Left colon (tissue), 2 donors: ENCODE data around the gene CAMK2N1. TPM values are rescaled to one million over a fixed set of nuclear protein-coding genes. Genes with fewer than 3 reads are reported as not detected.
"Not testable (repeated sequence)": the region's sequence is repeated elsewhere in the genome, so short reads cannot be mapped to it uniquely, and the experiment has no call there.

ENCODE experiments used
- ATAC-seq: fragments of 200-7000 bp; cut with Tn5 transposase; one replicate; pipeline ENCODE4 v1.9.1; 2020; ENCODE audit warnings: mild to moderate bottlenecking, moderate library complexity
- DNase-seq, 2 donors: peaks; one replicate each; pipeline ENCODE4 v3.0.0-alpha.2; 2020
- intact Hi-C, 2 donors: fragments of 100-400 bp; cut with DNase I in 1 of 2; cut with micrococcal nuclease in 1 of 2; formaldehyde crosslinking; loops; one replicate each; pipeline versions ENCODE4 v1.11.2 to v1.14.0; 2022; cut with DNase I, micrococcal nuclease
- total RNA-seq, 2 donors: library from RNA; stranded (reverse); fragmentation: NEBNext Ultra II Directional; extraction: Animal tissue kit (Norgen Biotek cat#: 25700); gene quantifications; one replicate each; pipeline ENCODE4 v1.2.1, GENCODE V29; 2021
- donor health status: DM: no; HTN: no; CAD: no.
- donor health status: DM: yes; HTN: yes; CAD: no.

CAMK2N1 gene
- total RNA-seq, 2 donors from 2014 or later, result 194 to 242 TPM

GRCh38 chr1:20499105-20499504 is 13.1 kb upstream of the CAMK2N1 start:
- intact Hi-C loops, result loop anchor here (5.0 to 10.0 kb wide), 2 partner anchors 582 to 584 kb away; no protein-coding TSS in a partner anchor
- no peak for DNase-seq
- ATAC-seq, result no peak

DNA sequence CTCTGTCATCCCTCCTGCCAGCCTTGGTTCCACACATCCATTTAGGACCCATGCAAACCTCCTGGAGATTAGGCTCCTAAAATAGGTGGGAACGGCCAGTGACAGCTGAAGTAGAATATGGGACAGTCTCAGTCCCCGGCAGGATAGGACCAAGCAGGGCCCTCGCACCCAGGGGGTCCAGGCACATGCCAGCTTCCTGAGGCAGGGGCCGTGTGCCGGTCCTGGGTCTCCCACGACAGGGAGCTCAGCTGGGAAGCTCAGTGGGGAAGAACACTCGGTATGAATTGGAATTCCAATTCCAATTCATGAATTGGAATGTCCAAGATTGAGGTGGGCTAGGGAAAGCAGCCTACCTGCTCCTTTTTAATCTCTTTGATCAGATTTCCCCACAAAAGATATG is 12.1 kb upstream of the CAMK2N1 start:
- intact Hi-C loops, result loop anchor here (5.0 to 10.0 kb wide), 2 partner anchors 581 to 583 kb away; no protein-coding TSS in a partner anchor
- no peak for DNase-seq
- ATAC-seq, result no peak

- intact Hi-C loops, result loop anchor here (2.0 to 10.0 kb wide), 3 partner anchors 283 to 583 kb away; no protein-coding TSS in a partner anchor
- ATAC-seq (no peak), DNase-seq (no peak)
These were observed 11.5 kb upstream of the CAMK2N1 start for GRCh38 chr1:20497506-20497905.

- not testable (repeated sequence) for DNase-seq, ATAC-seq
- intact Hi-C loops, result loop anchor here (2.0 to 10.0 kb wide), 3 partner anchors 282 to 582 kb away; no protein-coding TSS in a partner anchor
These were observed 10.8 kb upstream of the CAMK2N1 start for GRCh38 chr1:20496725-20497383.

GRCh38 chr1:20496241-20496661 is 10.2 kb upstream of the CAMK2N1 start:
- ATAC-seq (no peak), DNase-seq (no peak)
- intact Hi-C loops, result loop anchor here (2.0 to 10.0 kb wide), 3 partner anchors 281 to 581 kb away; no protein-coding TSS in a partner anchor

DNA sequence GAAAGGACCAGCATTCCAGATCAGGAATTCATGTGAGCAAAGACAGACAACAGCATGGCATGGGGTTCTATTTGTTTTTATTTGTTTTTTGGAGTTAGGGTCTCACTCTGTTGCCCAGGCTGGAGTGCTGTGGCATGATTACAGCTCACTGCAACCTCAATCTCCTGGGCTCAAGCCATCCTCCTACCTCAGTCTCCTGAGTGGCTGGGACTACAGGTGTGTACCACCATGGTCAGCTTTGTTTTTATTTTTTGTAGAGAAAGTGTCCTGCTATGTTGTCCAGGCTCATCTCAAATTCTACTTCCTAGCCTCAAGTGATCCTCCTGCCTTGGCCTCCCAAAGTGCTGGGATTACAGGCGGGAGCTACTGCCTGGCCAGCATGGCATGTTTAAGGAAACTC is 9.7 kb upstream of the CAMK2N1 start:
- intact Hi-C loops, result loop anchor here (2.0 to 10.0 kb wide), 3 partner anchors 281 to 581 kb away; no protein-coding TSS in a partner anchor
- ATAC-seq, result no peak
- DNase-seq, result no peak

- DNase-seq (no peak), ATAC-seq (no peak)
- intact Hi-C loops, result loop anchor here (5.0 to 10.0 kb wide), 3 partner anchors 127 to 580 kb away; no protein-coding TSS in a partner anchor
These were observed 8.8 kb upstream of the CAMK2N1 start for GRCh38 chr1:20494609-20495311.

DNA sequence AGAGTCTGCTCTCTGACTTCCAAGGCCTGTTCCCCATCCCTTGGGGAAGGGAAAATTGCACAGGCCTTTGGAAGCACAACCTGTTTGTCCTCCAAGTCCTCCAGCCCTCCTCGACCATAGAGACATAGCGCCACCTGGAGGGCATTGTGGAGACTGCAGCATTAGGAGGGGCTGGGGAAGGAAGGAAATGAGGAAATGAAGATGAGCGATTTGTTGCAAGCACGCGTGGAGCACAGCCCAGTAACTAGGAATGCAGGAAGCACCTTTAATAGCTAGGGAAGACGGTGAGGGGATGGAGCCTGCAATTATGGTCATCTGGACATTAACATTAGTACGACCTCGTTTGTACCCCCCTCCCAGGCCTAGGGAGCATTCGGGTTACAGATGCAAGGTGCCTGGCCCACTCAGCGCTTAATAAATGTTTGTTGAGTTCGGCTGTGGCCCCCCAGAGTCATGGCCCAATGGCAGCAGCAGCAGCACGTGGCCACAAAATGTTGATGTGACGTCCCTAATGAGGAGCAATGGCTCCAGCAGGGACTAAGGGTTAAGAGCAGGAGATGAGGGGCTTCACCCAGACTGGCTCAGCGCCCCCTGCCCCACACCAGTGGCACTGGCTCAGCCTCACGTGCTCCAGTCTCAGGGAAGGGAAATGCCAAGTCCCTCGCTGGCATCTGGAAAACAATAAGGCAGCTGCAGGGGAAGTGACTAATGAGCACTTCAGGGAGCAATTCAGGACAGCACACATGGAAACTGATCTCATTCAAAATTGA is 8.0 kb upstream of the CAMK2N1 start:
- intact Hi-C loops, result loop anchor here (5.0 to 10.0 kb wide), 2 partner anchors 127 to 579 kb away; no protein-coding TSS in a partner anchor
- ATAC-seq, result peak; percentile 85

GRCh38 chr1:20493309-20493708 is 7.3 kb upstream of the CAMK2N1 start:
- intact Hi-C loops, result loop anchor here (5.0 to 10.0 kb wide), 2 partner anchors 126 to 579 kb away; no protein-coding TSS in a partner anchor
- ATAC-seq, result no peak

More for the DNA sequence above, 8.0 kb upstream of the CAMK2N1 start:
- DNase-seq, result peak; percentile 77 to 90

GRCh38 chr1:20492751-20493150 is 6.7 kb upstream of the CAMK2N1 start:
- intact Hi-C loops, result loop anchor here (5.0 to 10.0 kb wide), 2 partner anchors 125 to 578 kb away; no protein-coding TSS in a partner anchor
- DNase-seq (no peak), ATAC-seq (no peak)

More at GRCh38 chr1:20493309-20493708, 7.3 kb upstream of the CAMK2N1 start:
- DNase-seq, result no peak

DNA sequence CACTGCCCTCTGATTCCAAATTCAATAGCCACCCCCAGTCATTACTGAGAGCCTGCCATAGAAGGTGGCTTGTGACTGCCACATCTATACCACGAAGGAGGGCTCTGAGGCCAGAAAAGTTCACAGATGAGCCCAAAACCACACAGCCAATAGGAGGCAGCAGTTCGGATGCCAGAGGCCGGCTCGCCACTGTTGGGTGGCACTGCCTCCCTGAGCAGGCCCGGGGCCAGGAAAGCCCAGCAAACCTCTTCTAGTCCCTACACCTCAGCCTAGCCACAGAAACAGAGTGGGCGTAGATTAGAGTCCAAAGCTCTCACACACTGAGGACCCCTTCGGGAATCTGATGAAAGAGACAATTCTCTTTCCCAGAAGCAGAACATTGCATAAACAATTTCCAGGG is 5.9 kb upstream of the CAMK2N1 start:
- intact Hi-C loops, result loop anchor here (5.0 to 10.0 kb wide), 2 partner anchors 125 to 577 kb away; no protein-coding TSS in a partner anchor
- ATAC-seq (no peak), DNase-seq (no peak)

DNA sequence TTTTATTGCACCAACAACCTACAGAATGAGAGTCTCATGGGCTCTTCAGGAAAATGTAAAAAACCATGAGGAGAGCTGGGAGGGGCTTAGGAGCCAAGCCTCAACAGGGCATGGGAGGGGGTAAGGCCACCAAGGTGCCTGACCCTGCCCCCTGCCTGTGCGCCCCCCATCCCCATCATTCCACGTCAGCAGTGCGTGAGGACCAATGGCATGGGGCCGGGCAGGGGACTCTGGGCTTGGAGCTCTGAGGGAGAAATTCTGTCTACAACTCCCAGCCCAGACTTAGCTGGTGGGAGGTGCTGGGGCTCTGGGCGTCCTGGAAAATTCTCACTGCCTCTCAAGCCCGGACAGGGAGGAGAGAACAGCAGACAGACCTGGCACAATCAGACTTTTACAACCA is 5.2 kb upstream of the CAMK2N1 start:
- ATAC-seq (no peak), DNase-seq (no peak)
- intact Hi-C loops, result loop anchor here (5.0 to 10.0 kb wide), 2 partner anchors 124 to 576 kb away; no protein-coding TSS in a partner anchor

GRCh38 chr1:20487236-20487590 is 1.2 kb upstream of the CAMK2N1 start:
- intact Hi-C loops, result no loop called here
- DNase-seq (no peak), ATAC-seq (no peak)

GRCh38 chr1:20486457-20487235 is 636 bp upstream of the CAMK2N1 start:
- ATAC-seq, result peak; percentile 73
- DNase-seq, result peak; percentile 90
- intact Hi-C loops, result no loop called here

DNA sequence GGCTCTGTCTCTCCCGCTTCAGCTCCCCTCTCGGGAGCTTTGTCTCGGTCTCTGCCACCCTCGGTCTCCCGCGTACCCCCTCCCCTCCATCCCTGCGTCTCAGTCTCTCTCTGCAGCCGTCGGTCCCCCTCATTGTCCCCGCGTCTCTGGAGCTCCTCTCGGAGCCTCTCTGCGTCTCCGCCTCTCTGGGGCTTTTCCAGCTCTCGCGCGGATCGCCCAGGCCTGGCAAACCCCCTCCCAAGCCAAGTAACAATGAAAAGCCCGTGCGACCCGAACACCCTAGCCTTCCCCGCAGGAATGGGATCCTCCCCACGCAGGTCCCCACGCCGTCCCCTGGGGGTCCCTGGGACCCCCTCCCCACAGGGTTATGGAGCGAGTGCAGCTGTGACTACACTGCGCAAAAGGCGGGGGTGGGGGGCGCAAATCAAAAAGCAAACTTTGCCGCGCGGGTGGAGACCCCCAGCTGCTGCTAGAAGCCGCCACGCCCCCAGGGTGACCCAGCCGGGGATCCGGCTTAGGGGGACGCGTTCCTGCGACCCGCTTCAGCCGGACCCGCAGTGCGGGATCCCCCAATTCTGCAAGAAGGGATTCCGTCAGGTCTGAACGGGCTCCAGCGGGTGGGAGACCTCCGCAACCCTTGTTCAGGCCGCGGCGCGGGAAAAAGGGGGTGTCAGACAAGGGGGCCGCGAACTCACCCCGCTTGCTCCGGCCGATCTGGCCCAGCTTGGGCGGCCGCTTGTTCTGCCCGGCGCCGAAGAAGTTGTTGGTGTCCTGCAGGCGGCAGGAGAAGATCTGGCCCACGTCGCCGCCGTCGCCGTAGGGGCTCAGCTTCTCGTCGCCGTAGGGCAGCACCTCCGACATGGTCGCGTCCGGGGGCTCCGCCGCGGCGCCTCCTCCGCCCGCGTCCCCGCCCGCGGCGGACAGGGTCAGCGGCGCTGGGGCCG is 1.2 kb downstream of the CAMK2N1 start:
- DNase-seq (peak; percentile 42 to 43), ATAC-seq (no peak)
- intact Hi-C loops, result no loop called here

GRCh38 chr1:20483833-20484518 is 2.0 kb downstream of the CAMK2N1 start:
- intact Hi-C loops, result no loop called here
- ATAC-seq (no peak), DNase-seq (peak; percentile 35 to 56)
